Mononuclear cell (primary cell): ENCODE results near the gene AFF3. TPM values are rescaled to one million over a fixed set of nuclear protein-coding genes. Genes with fewer than 3 reads are reported as not detected.

ENCODE experiments used
- H3K27me3 ChIP-seq: 2 replicates; pipeline ENCODE4 v1.6.0; 2011; ENCODE audit warnings: low read length, control low read depth; ENCODE audit not compliant: insufficient read depth
- H3K4me1 ChIP-seq: 2 replicates; pipeline ENCODE4 v1.5.1; 2011; ENCODE audit warnings: mild to moderate bottlenecking, low read length, control low read depth; ENCODE audit not compliant: insufficient read depth
- H3K4me3 ChIP-seq: 2 replicates; pipeline ENCODE4 v1.5.1; 2011; ENCODE audit warnings: mild to moderate bottlenecking, low read length, moderate library complexity
- H3K9me3 ChIP-seq: 2 replicates; pipeline ENCODE4 v1.5.1; 2011; ENCODE audit warnings: low read depth, mild to moderate bottlenecking, control low read depth, low read length
- total RNA-seq: library from RNA; depleted of rRNA; stranded (reverse); fragments of >200 nt; gene quantifications from one replicate; pipeline ENCODE4 v1.2.3, GENCODE V29; 2012

The AFF3 gene
- total RNA-seq, 1 donor: 21.9 TPM

DNA sequence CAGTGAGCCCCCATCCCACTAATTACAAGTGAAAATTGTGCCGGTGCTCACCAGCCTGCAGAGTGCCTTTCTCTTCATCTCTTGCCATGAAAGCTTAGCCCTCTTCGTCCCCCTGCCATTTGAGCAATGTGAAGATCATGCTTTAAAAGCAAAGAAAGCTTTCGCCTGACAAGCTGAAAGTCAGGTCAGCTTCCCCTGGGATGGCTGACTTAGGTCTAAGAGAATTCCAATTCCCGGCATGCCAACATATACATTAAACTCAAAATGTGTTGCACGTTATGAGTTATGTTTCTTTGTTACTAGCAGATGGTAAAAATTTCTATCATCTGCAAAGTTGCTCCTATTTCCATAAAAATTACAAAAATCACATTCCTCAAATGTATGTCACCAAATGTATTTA is 129.8 kb downstream of the AFF3 start:
- H3K4me1 ChIP-seq: peaks cover 19% of the 10 kb centered on the region
- H3K4me3 ChIP-seq: no peak overlapping the region
- no peaks in the 10 kb centered on the region for H3K27me3 ChIP-seq
- no peaks in the 10 kb centered on the region for H3K9me3 ChIP-seq

DNA sequence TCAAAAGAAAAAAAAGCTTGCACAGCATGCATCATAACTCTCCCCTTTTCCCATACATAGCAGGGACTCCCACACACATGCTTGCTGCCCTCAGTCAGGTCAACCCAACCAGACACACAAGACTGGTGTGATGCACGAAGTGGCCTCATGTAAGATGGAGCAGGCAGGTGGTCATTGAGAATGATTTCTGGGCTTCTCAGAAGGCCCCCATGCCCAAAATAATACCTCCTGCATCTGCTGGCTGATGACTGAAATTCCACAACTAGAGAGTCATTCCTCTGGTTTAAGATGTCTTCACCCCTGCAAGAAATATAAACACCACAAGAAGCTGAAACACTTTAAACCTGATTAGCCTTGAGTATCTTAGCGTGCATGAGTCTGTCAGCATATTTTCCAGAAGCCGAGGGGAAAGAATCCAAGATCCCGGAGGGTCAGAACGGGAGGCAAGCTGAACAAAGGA is 131.1 kb downstream of the AFF3 start:
- no peaks in the 10 kb centered on the region for H3K9me3 ChIP-seq
- H3K4me3 ChIP-seq: no peak overlapping the region
- peaks cover 19% of the 10 kb centered on the region for H3K4me1 ChIP-seq
- H3K27me3 ChIP-seq: no peaks in the 10 kb centered on the region

DNA sequence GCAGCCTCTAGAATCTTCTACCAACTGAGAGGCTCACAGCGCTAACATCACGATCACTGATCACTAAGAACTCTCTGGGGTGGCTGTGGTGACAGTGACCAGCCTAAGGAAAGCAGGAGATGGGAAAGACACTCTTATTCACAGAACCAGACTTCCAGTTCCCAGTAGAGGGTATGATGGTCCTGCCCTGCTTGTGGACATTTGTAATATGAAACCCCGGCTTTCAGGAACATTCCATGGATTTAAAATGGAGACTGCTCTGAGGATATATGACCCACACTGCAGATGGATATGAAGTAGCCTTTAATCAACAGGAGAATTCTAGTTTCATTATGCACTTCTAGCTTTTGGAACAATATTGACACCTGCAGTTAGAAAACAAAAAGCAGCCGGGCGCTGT is 131.8 kb downstream of the AFF3 start:
- Histone ChIP-seq H3K27me3 (no peaks in the 10 kb centered on the region), H3K9me3 (no peaks in the 10 kb centered on the region), H3K4me1 (peaks cover 19% of the 10 kb centered on the region), H3K4me3 (no peak overlapping the region)

DNA sequence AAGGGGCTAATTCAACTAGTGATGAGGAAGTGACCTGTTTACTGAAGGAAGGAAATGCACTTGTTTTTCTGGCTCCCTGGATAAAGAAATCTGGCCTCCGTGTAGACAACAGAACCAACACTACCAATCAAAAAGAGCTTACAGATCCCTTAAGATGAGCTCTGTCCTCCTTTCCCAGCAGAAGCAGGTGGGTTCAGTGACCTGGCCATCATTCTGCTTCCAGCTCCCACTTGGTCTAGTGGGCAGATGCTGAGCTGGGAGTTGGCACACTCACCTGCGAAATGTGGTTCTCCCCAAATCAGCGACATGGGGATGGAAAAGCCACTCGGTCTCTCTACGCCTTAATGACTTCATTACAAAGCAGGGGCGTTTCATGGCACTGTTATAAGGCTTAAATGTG is 132.6 kb downstream of the AFF3 start:
- Histone ChIP-seq H3K4me3 (no peak overlapping the region), H3K27me3 (no peaks in the 10 kb centered on the region), H3K9me3 (no peaks in the 10 kb centered on the region), H3K4me1 (peaks cover 19% of the 10 kb centered on the region)

DNA sequence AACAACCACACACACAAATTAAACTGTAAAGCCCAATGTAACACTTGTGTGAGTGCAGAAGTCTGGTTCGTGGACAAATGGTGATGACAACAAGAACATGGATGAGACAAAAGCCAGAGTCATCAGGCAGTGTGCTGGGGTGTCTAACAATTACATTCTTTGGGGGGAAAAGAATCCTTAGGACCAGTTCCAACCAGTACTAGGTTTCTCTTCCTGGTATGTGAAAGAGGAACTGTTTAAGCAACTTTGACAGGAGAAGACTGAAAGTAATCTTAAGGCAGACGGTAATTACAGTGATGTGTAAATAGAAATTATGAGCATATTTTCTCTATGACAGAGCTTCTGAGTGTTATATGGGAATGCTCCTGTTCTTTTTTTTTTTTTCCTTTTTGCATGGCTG is 133.4 kb downstream of the AFF3 start:
- Histone ChIP-seq H3K4me3 (no peak overlapping the region), H3K9me3 (no peaks in the 10 kb centered on the region), H3K27me3 (no peaks in the 10 kb centered on the region), H3K4me1 (peaks cover 19% of the 10 kb centered on the region)

DNA sequence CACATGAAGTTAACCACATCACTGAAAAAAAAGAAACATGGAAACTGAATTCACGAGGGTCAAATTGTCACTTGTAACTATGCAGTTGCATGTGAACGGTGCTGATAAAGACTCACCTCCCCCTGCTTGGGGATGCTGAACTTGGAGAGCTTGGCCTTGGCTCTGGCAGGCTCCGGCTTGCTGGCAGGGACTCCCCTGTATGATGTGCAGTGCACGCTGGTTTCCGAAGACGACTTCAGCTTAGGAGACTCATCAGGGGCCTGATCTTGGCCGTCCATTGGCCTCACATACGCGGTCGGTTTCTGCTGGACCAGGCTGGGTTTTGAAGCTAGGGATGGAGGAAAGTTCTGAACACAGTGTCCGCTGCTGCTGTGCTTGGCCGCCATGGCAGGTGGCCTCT is 135.9 kb downstream of the AFF3 start:
- Histone ChIP-seq H3K4me1 (peaks cover 19% of the 10 kb centered on the region), H3K9me3 (no peaks in the 10 kb centered on the region), H3K4me3 (no peak overlapping the region), H3K27me3 (no peaks in the 10 kb centered on the region)

DNA sequence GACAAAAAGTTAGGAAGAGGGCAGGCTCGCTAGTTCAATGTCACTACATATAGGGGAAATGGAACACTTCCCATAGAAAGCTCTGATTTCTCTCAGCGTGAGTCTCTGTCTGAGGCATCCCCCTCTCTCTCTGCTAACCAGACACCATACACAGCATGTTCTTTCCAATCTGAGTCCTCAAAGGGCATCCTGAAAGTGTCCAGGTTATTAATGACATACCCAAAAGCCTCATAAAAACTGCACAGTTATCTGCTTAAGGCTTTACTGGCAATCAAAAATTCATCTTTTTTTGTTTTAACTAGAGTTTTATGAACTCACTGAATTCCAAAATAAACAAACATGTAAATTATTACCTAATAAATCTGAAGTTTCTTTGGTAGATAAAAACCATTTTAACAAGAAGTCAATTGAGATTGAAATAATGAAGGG is 137.4 kb downstream of the AFF3 start:
- Histone ChIP-seq H3K27me3 (no peaks in the 10 kb centered on the region), H3K9me3 (no peaks in the 10 kb centered on the region), H3K4me3 (no peak overlapping the region), H3K4me1 (peaks cover 13% of the 10 kb centered on the region)

DNA sequence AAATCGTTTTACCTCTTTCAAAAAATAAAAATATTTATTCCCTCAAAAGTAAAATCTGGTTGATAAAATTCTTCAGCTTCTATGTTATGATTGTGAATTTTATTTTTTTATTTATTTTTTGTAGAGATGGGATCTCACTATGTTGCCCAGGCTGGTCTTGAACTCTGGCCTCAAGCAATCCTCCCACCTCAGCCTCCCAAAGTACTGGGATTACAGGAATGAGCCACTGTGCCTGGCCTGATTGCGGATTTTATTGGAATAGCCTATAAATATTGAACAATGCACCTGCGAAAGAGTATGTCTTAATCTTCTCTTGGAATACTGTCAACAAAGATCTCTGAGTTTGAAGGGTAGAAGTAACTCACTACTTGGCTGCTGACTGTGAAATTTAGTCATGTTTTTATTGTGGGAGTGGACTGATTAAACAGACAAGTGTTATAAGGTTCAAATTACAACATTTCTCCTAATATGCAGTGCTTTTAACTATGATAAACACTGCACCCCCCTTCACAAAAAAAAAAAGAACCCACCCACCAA is 138.0 kb downstream of the AFF3 start:
- Histone ChIP-seq H3K4me3 (no peak overlapping the region), H3K9me3 (no peaks in the 10 kb centered on the region), H3K27me3 (no peaks in the 10 kb centered on the region), H3K4me1 (peaks cover 8% of the 10 kb centered on the region)

DNA sequence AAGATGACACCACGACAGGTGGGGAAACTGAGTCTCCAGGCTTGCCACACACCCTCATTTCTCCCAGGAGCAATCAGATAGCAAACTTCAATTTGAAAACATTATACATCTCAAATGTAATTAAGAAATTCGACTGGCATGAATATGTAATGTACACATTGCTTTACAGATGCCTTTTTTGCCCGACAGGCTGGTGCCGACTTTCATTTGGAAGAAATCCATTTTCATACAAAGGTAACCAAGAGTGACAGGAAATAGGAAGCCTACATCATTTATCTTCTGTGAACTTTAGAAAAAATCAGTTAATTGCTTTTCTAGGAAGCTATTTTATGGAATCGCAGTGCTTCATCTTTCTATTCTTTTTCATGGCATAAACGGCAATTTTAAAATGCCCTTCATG is 140.3 kb downstream of the AFF3 start:
- Histone ChIP-seq H3K4me3 (no peak overlapping the region), H3K4me1 (no peaks in the 10 kb centered on the region), H3K27me3 (no peaks in the 10 kb centered on the region), H3K9me3 (no peaks in the 10 kb centered on the region)

DNA sequence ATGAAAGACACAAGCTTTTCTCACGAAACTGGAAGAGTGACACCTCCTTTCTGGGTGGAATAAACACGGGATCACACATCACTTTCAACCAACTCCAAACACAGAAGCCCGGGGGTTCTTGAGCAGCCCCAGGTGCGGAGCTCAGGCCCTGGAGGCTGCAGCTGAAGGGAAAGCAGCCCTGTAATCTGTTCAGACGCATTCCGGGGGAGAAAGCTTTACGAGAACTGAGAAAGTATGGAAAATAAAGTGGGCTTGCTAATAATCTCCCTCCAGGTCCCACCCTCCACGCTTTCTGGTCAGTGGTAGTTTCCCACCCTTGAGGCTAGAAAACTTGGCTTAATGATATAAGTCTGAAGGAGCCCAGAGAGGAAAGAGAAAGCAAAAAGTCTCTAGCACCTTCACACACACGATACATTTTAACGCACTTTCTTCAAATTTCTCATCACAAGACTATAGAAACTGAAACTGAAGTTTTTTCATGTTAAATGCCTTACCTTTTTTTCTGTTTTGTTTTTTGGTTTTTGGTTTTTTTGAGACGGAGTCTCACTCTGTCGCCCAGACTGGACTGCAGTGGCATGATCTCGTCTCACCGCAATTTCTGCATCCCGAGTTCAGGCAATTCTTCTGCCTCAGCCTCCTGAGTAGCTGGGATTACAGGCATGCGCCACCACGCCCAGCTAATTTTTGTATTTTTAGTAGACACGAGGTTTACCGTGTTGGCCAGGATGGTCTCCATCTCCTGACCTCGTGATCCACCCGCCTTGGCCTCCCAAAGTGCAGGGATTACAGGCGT is 141.3 kb downstream of the AFF3 start:
- Histone ChIP-seq H3K4me1 (no peaks in the 10 kb centered on the region), H3K4me3 (no peak overlapping the region), H3K9me3 (no peaks in the 10 kb centered on the region)

DNA sequence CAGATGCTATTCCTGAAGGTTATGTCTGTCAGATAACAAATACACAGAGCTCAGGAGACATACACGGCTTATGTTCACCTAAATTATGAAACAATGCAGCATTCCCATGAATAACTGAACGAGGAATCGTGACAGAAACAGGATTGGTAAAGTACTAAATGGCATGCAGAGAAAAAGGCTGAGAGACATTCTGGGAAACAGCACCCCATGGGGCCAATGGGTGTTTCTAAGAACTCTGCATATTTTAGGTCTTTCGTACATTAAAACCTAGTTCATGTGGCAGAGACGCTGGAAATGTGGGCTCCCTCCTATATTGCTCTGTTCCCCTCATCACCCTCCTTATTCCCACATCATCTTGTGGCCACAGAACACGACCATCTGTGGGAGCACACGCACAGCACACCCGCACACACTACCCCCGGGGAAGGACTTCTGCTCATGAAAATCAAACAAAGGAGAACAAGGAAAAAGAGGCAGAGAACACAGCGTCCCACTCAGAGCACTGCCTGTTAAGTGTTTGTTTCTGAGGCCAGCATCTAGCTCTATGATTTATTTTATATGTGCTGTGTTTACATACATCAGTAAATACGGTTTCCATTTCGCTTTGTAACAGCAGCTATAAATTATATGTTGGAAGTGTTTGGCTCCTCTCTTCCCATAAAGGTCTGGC is 143.6 kb downstream of the AFF3 start:
- no peaks in the 10 kb centered on the region for H3K4me1 ChIP-seq

More for the DNA sequence above, 141.3 kb downstream of the AFF3 start:
- no peaks in the 10 kb centered on the region for H3K27me3 ChIP-seq

DNA sequence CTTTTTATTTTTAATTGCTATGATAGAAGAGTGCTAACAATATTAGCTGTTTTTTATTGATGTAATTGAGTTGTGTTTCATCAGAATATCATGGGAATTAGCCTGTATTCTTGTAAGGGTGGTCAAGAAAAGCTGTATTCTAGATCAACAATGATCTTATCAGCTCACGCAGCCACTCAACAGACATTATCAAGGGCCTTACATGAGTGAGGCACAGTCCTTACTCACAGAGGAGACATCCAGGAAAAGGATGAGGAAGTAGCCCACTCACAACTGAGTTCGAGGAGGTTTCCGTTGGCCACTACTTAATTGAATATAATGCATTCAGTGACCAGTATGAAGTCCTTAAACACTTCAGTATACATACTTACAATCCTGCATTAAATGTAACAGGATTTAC is 152.5 kb downstream of the AFF3 start:
- H3K4me1 ChIP-seq: no peaks in the 10 kb centered on the region
- no peaks in the 10 kb centered on the region for H3K9me3 ChIP-seq
- no peak overlapping the region for H3K4me3 ChIP-seq
- H3K27me3 ChIP-seq: no peaks in the 10 kb centered on the region

More for the DNA sequence above, 143.6 kb downstream of the AFF3 start:
- Histone ChIP-seq H3K9me3 (no peaks in the 10 kb centered on the region), H3K4me3 (no peak overlapping the region), H3K27me3 (no peaks in the 10 kb centered on the region)

DNA sequence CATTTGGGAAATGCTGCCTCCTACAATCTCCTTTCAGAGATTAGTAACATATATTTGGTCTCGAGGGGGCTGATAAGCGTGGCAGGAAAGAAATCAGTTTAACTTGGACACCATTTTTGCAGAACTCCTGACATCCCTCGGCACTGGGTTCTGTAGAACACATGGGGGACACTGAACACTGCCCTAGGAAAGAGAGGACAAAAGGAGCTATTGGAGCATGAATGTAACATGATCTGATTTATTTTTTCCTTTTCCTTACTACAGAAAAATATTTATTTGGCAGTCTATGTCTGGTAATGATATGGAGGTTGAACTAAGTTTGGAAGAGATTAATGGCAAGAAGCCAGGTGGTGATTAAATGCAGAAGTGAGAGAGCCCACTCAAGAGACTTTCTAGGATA is 153.8 kb downstream of the AFF3 start:
- no peak overlapping the region for H3K4me3 ChIP-seq
- H3K9me3 ChIP-seq: no peaks in the 10 kb centered on the region
- no peaks in the 10 kb centered on the region for H3K4me1 ChIP-seq
- H3K27me3 ChIP-seq: no peaks in the 10 kb centered on the region

DNA sequence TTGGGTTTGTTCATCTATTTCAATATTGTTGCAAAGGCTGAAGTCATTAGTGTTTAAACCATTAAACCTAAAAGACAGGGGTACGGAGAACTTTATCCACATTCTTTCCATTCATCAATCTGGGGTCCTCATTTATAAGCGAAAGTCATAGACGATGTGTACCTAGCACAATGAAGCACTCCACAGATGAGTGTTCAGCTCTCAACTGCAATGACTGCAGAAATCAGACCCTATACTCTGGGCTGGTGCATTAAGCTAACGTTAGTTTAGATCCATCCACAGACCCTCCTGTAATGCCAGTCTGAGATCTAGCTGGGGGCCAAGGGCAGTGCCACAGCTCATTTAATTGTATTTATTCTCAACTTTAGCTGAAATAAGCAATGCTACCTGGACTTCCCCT is 155.2 kb downstream of the AFF3 start:
- Histone ChIP-seq H3K4me1 (no peaks in the 10 kb centered on the region), H3K9me3 (no peaks in the 10 kb centered on the region), H3K4me3 (no peak overlapping the region), H3K27me3 (no peaks in the 10 kb centered on the region)

DNA sequence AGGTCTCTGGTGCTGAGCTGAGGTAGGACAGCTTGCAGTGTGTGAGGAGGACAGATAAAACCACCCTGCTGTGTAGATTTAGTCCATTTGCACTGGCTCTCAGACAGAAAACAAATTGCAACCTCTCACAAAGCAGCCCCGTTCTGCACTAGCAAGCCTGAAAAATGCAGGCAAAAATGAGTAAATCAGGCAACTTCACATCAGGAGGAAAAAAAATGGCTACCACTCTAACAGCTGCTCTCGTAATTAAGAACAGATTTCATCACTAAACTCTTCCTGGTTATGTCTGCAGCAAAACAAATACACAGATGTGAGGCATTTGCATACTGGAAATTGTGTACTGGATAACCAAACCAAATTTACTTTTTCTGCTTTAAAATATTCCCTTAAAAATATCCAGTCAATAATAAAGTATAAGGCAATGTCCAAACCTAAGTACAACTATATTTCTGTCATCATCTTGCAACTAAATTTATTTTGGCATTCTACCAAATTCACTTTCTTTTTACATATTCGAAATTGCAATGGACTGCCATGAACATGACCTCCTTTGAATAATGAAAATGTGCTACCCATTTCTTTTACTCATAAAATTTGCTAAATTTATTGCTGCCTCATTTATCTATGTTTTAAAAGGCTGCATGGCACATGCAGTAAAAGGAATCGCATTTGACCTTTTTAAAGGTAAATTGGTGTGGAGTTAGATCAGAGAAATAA is 157.4 kb downstream of the AFF3 start:
- Histone ChIP-seq H3K4me1 (no peaks in the 10 kb centered on the region), H3K4me3 (no peak overlapping the region), H3K9me3 (no peaks in the 10 kb centered on the region), H3K27me3 (no peaks in the 10 kb centered on the region)
